Measurements from ENCODE around the gene TMEM245.

The TMEM245 gene

DNA sequence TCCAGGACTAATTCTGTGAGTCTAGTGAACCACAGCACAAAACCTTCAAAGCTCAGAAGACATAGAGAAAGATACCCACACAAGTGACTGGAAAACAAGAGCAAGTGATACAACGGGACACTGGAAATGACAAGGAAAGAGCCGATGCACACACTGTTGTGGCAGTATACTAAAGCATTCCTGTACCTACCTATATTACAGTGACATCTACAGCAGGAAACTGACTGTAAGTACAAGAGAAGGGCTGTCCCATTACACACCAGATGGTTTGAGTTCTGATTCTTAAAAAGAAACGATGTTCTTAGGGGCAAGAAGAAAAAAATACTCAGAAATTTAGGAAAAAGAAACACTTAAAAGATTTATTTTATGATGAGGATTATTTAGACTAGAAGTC, 18.5 kb downstream of the TMEM245 start:
- DNase-seq (ENCODE audit: low read depth in 2 of 2): no peak

- no peak for DNase-seq (ENCODE audit: low read depth in 2 of 2)
Measured at GRCh38 chr9:109100543-109101201, 19.1 kb downstream of the TMEM245 start.

GRCh38 chr9:109098960-109099308, 20.8 kb downstream of the TMEM245 start:
- DNase-seq (ENCODE audit: low read depth in 2 of 2): no peak

GRCh38 chr9:109098171-109098959, 21.4 kb downstream of the TMEM245 start:
- no peak for DNase-seq (ENCODE audit: low read depth in 2 of 2)

GRCh38 chr9:109097146-109097545, 22.6 kb downstream of the TMEM245 start:
- no peak for DNase-seq (ENCODE audit: low read depth in 2 of 2)

GRCh38 chr9:109095321-109095720, 24.4 kb downstream of the TMEM245 start:
- no peak for DNase-seq (ENCODE audit: low read depth in 2 of 2)

DNA sequence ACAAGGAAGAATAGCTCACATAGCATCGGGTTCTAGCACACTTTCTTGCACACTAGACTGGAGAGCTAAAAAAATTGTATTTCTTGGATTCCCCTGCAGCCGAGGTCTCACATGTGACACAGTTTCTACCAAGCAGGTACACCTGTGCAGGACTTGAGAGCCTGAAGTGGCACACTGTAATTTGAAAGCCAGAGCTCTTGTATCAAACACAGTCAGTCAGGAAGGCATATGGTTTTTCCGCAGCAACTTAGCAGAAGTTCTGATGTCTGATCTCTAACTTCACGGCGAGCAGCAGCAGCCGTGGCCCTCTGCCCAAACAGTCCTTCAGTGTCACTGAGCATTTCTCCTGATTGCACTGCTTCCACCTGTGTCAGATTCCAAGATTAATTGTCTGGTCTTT, 25.5 kb downstream of the TMEM245 start:
- DNase-seq (ENCODE audit: low read depth in 2 of 2): no peak

DNA sequence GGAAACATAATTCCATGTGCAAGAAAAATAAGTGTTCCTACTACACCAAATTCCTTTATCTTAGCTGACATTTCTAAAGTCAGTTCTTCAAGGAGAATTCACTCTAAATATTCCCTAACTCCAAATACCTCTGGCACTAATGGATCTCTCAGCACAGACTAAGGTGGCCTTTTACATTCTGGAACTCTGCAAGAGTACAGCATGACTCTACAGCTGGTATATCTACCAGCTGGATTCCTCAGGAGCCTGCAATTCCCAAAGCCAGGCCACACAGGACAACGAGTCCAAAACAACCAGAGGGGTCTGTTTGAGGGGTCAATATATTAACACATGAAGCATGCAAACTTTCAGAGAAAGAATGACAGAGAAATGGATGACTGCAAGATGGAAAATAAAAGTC, 27.2 kb downstream of the TMEM245 start:
- no peak for DNase-seq (ENCODE audit: low read depth in 2 of 2)

DNA sequence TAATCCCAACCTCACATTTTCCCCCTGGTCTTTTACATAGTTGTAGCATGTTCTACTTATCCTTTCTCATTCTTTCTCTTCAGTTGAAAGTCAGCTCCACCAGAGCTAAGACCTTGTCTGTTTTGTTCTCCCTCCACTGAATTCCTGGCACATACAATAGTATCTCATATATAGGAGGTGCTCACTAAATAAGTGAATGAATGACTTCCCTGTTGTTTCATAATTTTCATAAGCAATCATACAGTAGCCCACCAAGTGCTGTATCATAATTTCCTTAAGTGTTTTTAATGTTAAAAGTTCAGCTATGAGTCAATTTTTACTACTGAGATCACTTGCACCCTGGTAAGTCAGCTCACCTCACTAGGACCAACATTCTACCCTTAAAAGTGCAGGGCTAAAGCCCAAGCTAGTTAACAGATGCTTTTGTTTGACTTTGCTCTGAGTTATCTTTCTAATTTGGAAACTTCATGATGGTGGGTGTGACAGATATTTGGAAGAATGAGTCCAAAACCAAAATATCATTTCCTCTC, 27.6 kb downstream of the TMEM245 start:
- DNase-seq (ENCODE audit: low read depth in 2 of 2): no peak

GRCh38 chr9:109088221-109088620, 31.5 kb downstream of the TMEM245 start:
- DNase-seq (ENCODE audit: low read depth in 2 of 2): no peak

DNA sequence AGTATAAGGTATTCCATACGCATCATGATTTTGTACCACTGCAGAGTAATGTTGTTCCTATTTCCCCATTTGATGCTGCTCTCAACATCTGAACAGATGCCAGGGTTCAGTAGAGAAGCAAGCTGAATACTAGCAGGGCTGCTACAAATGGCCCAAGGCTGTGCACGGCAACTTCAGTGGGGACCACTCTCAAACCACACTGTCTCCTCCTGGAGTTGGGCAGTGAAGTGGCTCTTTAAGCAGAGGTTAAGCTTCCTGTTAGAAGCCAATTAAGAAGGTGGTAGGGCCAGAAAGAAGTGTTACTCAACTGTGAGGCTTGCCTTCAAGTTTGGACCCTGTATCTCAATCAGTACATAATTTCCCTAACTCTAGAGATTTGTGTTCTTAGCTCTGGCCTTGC, 32.0 kb downstream of the TMEM245 start:
- no peak for DNase-seq (ENCODE audit: low read depth in 2 of 2)

- DNase-seq (ENCODE audit: low read depth in 2 of 2): no peak
Measured at GRCh38 chr9:109086221-109086620, 33.5 kb downstream of the TMEM245 start.

- no peak for DNase-seq (ENCODE audit: low read depth in 2 of 2)
Measured at GRCh38 chr9:109085510-109085909, 34.2 kb downstream of the TMEM245 start.

DNA sequence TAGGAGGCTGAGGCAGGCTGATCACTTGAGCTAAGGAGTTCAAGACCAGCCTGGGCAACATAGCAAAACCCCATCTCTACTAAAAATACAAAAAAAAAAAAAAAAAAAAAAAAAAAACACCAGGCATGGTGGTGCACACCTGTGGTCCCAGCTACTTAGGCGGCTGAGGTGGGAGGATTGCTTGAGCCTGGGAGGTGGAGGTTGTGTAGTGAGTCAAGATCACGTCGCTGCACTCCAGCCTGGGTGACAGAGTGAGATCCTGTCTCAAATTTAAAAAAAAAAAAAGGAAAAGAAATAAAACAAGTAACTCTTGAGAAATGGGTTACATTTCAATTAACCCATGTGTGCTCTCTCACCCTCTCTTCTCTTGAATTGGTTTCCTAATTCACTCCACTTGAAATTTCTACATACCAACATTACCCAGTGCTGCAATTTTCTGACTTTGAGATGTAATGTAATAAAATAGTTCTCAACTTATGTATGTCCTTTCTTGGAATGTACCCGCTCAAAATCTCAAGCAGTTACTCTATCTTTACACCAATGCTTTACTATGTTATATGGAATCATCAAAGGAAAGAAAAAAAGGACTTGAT, 35.8 kb downstream of the TMEM245 start:
- no peak for DNase-seq (ENCODE audit: low read depth in 2 of 2)

- DNase-seq (ENCODE audit: low read depth in 2 of 2): no peak
Measured at GRCh38 chr9:109083141-109083540, 36.6 kb downstream of the TMEM245 start.

DNA sequence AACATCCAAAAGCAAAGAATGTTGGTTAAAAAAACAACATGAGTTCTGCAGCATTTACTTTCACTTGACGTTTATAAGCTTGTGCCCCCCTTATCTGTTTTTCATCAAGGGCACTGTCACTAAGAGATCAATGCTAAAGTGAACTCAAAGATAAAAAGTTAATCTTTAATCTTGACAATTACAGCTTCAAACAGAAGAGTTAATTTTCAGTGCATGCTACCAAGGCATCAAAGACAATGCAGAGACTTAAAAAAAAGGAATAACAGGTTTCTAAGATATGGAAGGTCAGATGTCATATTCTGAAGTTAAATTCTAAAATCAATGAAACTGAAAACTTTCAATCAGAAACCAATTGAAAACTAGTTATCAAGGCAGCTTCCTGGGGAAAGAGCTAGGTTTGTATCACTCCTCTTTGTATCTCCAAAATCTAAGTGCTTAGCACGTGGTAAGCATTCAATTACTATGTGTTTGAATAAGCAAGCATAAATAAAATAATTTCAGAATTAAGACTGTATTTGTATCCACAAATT, 37.6 kb downstream of the TMEM245 start:
- DNase-seq (ENCODE audit: low read depth in 2 of 2): no peak

DNA sequence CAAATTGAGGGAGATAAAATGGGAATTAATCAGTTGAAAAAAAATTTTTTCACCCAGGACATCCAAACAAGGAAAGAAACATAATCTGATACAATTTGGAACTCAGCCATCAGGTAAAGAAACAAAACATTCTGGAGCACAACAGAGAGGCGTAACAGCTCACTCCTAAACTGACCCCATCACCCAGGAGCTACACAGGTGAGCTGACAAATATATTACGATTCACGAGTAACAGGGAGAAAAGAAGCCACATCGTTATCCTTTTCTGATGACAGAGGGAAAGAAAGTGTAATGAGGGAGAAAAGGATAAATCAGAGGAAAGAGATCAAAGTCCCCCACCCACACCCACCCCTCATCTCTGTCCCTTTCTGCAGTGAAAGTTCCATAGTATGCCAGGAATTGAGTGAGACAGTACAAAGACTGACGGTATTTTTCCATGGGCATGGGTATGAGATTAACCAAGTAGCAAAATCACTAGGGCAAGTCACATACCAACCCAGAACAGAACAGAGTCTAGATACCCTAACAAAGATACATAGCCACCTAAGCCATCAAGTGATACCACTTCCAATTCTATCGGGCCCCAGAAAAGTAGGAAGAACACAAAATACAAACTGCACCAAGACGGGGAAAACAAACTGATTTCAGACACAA, 45.4 kb downstream of the TMEM245 start:
- no peak for DNase-seq (ENCODE audit: low read depth in 2 of 2)

DNA sequence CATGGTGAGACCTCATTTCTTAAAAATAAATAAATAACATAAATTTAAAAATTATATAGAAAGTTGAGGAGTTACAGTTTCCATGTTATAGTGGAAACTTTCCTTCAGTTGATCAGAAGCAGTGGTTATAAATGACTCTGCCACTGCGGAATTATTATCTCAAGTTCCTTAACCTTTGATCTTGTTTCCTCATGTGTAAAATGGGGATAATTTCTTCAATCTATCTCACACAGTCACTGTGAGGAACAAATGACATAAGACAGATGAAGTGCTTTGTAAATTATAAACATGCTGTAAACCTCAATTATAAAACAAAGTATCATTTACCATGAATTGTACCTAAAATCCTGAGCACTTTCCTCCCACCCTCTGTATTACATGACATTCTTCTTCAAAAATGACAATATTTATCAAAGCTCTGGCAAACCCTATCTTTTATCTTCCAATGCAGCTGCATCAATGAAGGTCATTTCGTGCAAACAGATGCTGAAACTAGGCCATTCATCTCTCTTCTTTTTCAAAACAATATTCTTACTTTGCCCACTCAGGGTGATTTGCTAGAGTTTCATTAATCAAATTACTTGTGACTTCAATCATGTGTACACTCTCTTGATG, 46.8 kb downstream of the TMEM245 start:
- DNase-seq (ENCODE audit: low read depth in 2 of 2): no peak

GRCh38 chr9:109072133-109072692, 47.5 kb downstream of the TMEM245 start:
- no peak for DNase-seq (ENCODE audit: low read depth in 2 of 2)

DNA sequence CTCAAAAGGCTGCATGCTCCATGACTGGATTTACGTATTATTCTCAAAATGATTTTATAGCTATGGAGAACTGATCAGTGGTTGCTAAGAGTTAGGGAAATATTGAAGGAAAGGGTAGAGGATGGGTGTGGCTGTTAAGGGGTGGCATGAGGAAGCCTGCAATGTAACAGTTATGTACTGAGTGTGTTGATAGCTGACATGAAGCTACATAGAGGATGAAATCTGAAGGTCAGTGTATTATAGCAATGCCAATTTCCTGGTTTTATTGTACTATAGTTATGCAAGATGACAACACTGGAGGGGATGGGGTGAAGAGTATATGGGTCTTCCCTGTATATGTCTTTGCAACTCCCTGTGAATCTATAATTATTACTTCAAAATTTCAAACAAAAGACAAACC, 51.0 kb downstream of the TMEM245 start:
- DNase-seq (ENCODE audit: low read depth in 2 of 2): no peak

- no peak for DNase-seq (ENCODE audit: low read depth in 2 of 2)
Measured at GRCh38 chr9:109064963-109065702, 54.6 kb downstream of the TMEM245 start.

Data from stimulated activated CD4-positive, alpha-beta T cell treated with anti-CD3 and anti-CD28 coated beads, Interleukin-4, amount 100 ng/mL, for 48 hours (primary cell).